GM23248 (cell line): ENCODE data around the gene MMP11. TPM values are rescaled to one million over a fixed set of nuclear protein-coding genes. Genes with fewer than 3 reads are reported as not detected.

Experiments used
- DNase-seq: peaks from one replicate; pipeline ENCODE4 v3.0.0-alpha.2; 2015
- H2AFZ ChIP-seq: fragments of 200-600 bp; sonication (generic); 2 replicates; pipeline ENCODE4 v1.6.1; 2016; ENCODE audit warnings: antibody characterized with exemption
- H3F3A ChIP-seq: fragments of 200-600 bp; sonication (generic); 2 replicates; pipeline ENCODE4 v1.6.1; 2016; ENCODE audit warnings: mild to moderate bottlenecking, antibody characterized with exemption, mixed run types; ENCODE audit not compliant: insufficient read depth
- H3K27ac ChIP-seq: fragments of 200-600 bp; sonication (generic); 2 replicates; pipeline ENCODE4 v1.5.1; 2016; ENCODE audit warnings: mild to moderate bottlenecking
- H3K27me3 ChIP-seq: fragments of 200-600 bp; sonication (generic); replicated peaks from 2 replicates; pipeline ENCODE4 v1.6.1; 2016; ENCODE audit warnings: mild to moderate bottlenecking; ENCODE audit not compliant: insufficient read depth
- H3K36me3 ChIP-seq: fragments of 200-600 bp; sonication (generic); 2 replicates; pipeline ENCODE4 v1.6.1; 2016; ENCODE audit warnings: low read depth, mild to moderate bottlenecking
- H3K4me1 ChIP-seq: fragments of 200-600 bp; sonication (generic); 2 replicates; pipeline ENCODE4 v1.6.1; 2016; ENCODE audit warnings: mild to moderate bottlenecking; ENCODE audit not compliant: insufficient read depth
- H3K4me2 ChIP-seq: fragments of 200-600 bp; sonication (generic); one replicate; pipeline ENCODE4 v1.6.1; 2016; ENCODE audit warnings: mild to moderate bottlenecking; ENCODE audit not compliant: unreplicated experiment
- H3K4me3 ChIP-seq: fragments of 200-600 bp; sonication (generic); 2 replicates; pipeline ENCODE4 v1.5.1; 2016; ENCODE audit warnings: mild to moderate bottlenecking
- H3K79me2 ChIP-seq: fragments of 200-600 bp; sonication (generic); 2 replicates; pipeline ENCODE4 v1.6.1; 2016; ENCODE audit warnings: mild to moderate bottlenecking; ENCODE audit not compliant: insufficient read depth
- H3K9ac ChIP-seq: fragments of 200-600 bp; sonication (generic); 2 replicates; pipeline ENCODE4 v1.6.1; 2016; ENCODE audit warnings: mild to moderate bottlenecking
- H3K9me2 ChIP-seq: fragments of 200-600 bp; sonication (generic); 2 replicates; pipeline ENCODE4 v1.6.1; 2016; ENCODE audit warnings: mixed run types, mild to moderate bottlenecking, moderate library complexity; ENCODE audit not compliant: insufficient read depth
- H3K9me3 ChIP-seq: fragments of 200-600 bp; sonication (generic); one replicate; pipeline ENCODE4 v1.6.1; 2017; ENCODE audit warnings: low read depth
- H4K20me1 ChIP-seq: fragments of 200-600 bp; sonication (generic); 2 replicates; pipeline ENCODE4 v1.6.0; 2016; ENCODE audit not compliant: insufficient read depth
- EZH2 ChIP-seq: fragments of 200-600 bp; sonication (generic); IDR thresholded peaks from 2 replicates; pipeline ENCODE4 v1.6.1; 2018; ENCODE audit warnings: antibody characterized with exemption, mild to moderate bottlenecking; ENCODE audit not compliant: insufficient read depth, poor library complexity, severe bottlenecking
- EZH2phosphoT487 ChIP-seq: fragments of 200-600 bp; sonication (generic); IDR thresholded peaks from 2 replicates; pipeline ENCODE4 v1.6.1; 2018; ENCODE audit warnings: antibody characterized with exemption, moderate library complexity, mild to moderate bottlenecking, low read depth; ENCODE audit not compliant: insufficient read depth
- WGBS, 2 experiments: methylation state at CpG; one replicate each; pipeline ENCODE4 v1.1.6; 2015 to 2017; ENCODE audit warnings: low lambda C conversion rate in 2 of 2, low coverage in 1 of 2; ENCODE audit errors: missing lambda C conversion rate in 2 of 2; 5-methylcytosine and 5-hydroxymethylcytosine counted together
- in situ Hi-C: fragments of 300-500 bp; cut with MboI; formaldehyde crosslinking; loops from 2 replicates; pipeline ENCODE4 v1.15.0; 2020
- polyA plus RNA-seq: library from polyadenylated mRNA; unstranded; fragments of >200 nt; fragmentation: Nextera tagmentation; extraction: Ambion mirVana; gene quantifications from 2 replicates; pipeline ENCODE4 v1.2.1, GENCODE V29; 2016
- total RNA-seq: library from RNA; depleted of rRNA; stranded (reverse); fragments of >200 nt; shearing (Covaris generic); gene quantifications from 2 replicates; pipeline ENCODE4 v1.2.3, GENCODE V29; 2014

Gene MMP11
- total and polyA plus RNA-seq, 2 experiments from 2014 or later: 1.3 to 2.9 TPM

DNA sequence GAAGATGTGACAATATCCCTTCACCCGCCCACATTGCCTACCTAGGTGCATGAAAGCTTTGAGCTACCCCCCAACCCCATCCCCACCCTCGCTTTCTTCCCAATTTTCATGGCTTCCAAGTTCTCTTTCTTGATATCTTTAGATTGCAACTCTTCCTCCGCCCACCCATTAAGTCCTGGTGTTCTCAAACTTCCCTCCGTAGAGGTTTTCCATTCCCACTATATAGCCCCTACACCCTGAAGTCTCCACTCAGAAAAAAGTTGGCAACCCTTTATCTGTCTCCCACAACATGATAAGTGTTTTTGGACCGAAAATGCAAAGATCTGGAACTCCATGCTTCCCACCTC is 22.3 kb upstream of the MMP11 start:
- Histone ChIP-seq H4K20me1 (no peaks in the 10 kb centered on the region), H3K27me3 (no peaks in the 10 kb centered on the region), H3K27ac (no peak overlapping the region), H3F3A (0 out of 2 replicates have a peak, but pooled peaks cover 5% of the 10 kb centered on the region), H3K4me2 (peak overlapping the region; percentile 99), H3K9me3 (no peaks in the 10 kb centered on the region), H2AFZ (peak overlapping the region; percentile 89), H3K36me3 (no peaks in the 10 kb centered on the region), H3K79me2 (peaks cover 19% of the 10 kb centered on the region), H3K9ac (peak overlapping the region; percentile 89), H3K9me2 (no peaks in the 10 kb centered on the region), H3K4me1 (0 out of 2 replicates have a peak, but pooled peaks cover 7% of the 10 kb centered on the region), H3K4me3 (peak overlapping the region; percentile 94)
- no peak for DNase-seq
- TF ChIP-seq EZH2 (no peak), EZH2phosphoT487 (no peak)
- WGBS, 2 experiments: 11 to 26% methylated on average over 5 of the region's 5 CpGs
- in situ Hi-C loops: no loop called here

GRCh38 chr22:23750714-23751440 is 21.8 kb upstream of the MMP11 start, which contains the start of gene ZNF70:
TSS of gene ZNF70 (minus strand) at chr22:23751112. CDS start at chr22:23745140, 5,972 bp downstream.
- Histone ChIP-seq H4K20me1 (no peaks in the 10 kb centered on the region), H3F3A (0 out of 2 replicates have a peak, but pooled peaks cover 6% of the 10 kb centered on the region), H3K4me2 (peak within 1 kb of the TSS; percentile 99), H3K27ac (peak within 1 kb of the TSS; percentile 48), H3K9me2 (no peaks in the 10 kb centered on the region), H3K27me3 (no peaks in the 10 kb centered on the region), H2AFZ (peak within 1 kb of the TSS; percentile 89), H3K36me3 (no peaks in the 10 kb centered on the region), H3K79me2 (peaks cover 19% of the 10 kb centered on the region), H3K9me3 (no peaks in the 10 kb centered on the region), H3K9ac (peak within 1 kb of the TSS; percentile 89), H3K4me1 (0 out of 2 replicates have a peak, but pooled peaks cover 7% of the 10 kb centered on the region), H3K4me3 (peak within 1 kb of the TSS; percentile 94)
- in situ Hi-C loops: no loop called here
- WGBS, 2 experiments: 1% methylated on average over 45 to 53 of the region's 78 CpGs
- no peak for TF ChIP-seq EZH2phosphoT487
- TF ChIP-seq EZH2: no peak
- DNase-seq: peak; percentile 92

DNA sequence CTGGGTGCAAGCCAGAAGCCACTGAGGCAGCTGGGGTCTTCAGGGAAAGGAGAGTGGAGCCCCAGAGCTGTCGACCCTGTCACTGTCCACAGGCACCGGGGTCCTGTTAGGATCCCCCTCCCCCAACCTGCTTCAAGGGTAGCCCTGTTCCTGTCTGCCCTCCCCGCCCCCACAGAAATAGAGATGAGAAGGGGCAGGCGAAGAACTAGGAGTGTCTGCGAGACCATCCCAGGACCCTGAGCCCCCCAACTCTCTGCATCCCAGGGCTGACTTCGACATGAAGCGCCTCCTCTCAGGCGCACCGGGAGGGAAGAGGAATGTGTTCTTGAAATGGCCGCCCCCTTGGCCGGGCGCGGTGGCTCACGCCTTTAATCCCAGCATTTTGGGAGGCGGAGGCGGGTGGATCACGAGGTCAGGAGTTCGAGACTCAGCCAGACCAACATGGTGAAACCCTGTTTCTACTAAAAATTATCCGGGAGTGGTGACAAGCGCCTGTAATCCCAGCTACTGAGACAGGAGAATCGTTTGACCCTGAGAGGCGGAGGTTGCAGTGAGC is 21.1 kb upstream of the MMP11 start:
- Histone ChIP-seq H3K27ac (peak overlapping the region; percentile 48), H3K79me2 (peaks cover 19% of the 10 kb centered on the region), H3K4me1 (0 out of 2 replicates have a peak, but pooled peaks cover 7% of the 10 kb centered on the region), H3K4me3 (peak overlapping the region; percentile 94), H2AFZ (peak overlapping the region; percentile 89), H3K9me2 (no peaks in the 10 kb centered on the region), H3K9ac (peak overlapping the region; percentile 89), H3F3A (0 out of 2 replicates have a peak, but pooled peaks cover 6% of the 10 kb centered on the region), H3K4me2 (peak overlapping the region; percentile 67), H3K36me3 (no peaks in the 10 kb centered on the region), H4K20me1 (no peaks in the 10 kb centered on the region), H3K9me3 (no peaks in the 10 kb centered on the region), H3K27me3 (no peaks in the 10 kb centered on the region)
- 15 to 22% methylated on average over 21 to 22 of the region's 22 CpGs for WGBS, 2 experiments
- in situ Hi-C loops: no loop called here
- no peak for DNase-seq
- no peak for TF ChIP-seq EZH2
- TF ChIP-seq EZH2phosphoT487: no peak

DNA sequence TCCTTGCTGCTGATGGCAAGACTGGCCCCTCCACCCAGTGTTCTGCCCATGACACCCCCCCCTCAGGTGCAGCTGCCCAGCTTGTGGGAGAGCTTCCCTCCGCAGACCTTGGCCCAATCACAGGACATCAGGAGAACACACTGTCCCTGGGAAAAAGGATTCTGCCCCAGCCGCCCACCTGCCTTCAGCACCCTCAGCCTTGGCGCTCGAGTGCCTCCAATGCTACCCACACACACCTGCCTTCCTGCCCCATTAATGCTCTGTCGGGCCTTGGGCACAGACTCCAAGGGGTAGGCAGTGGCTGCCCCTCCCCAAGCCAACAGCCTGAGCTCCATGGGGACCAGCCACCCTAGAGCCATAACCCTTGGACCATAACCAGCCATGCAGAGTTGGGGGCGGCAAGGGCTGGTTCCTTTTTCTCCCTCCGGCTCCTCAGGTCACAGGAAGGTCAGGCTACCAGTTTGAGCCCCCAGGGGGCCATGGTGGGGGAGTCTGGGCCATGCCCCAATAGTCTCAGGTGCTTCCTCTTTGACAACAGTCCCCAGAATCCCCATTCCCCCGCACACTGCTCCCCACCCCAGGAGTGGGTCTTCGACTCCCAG is 20.5 kb upstream of the MMP11 start:
- 79 to 86% methylated on average over 9 of the region's 9 CpGs for WGBS, 2 experiments

More for the DNA sequence above, 20.5 kb upstream of the MMP11 start:
- Histone ChIP-seq H3F3A (0 out of 2 replicates have a peak, but pooled peaks cover 6% of the 10 kb centered on the region), H3K79me2 (peaks cover 19% of the 10 kb centered on the region), H3K27me3 (no peaks in the 10 kb centered on the region), H3K27ac (no peak overlapping the region), H3K36me3 (no peaks in the 10 kb centered on the region), H2AFZ (no peak overlapping the region), H3K9me2 (no peaks in the 10 kb centered on the region), H4K20me1 (no peaks in the 10 kb centered on the region), H3K4me3 (no peak overlapping the region), H3K9me3 (no peaks in the 10 kb centered on the region), H3K9ac (no peak overlapping the region), H3K4me1 (0 out of 2 replicates have a peak, but pooled peaks cover 7% of the 10 kb centered on the region), H3K4me2 (no peak overlapping the region)
- in situ Hi-C loops: no loop called here
- no peak for DNase-seq
- TF ChIP-seq EZH2phosphoT487 (no peak), EZH2 (no peak)
